HG03066 (cell line): ENCODE results near the gene NLK.
"Not testable (repeated sequence)": the region's sequence is repeated elsewhere in the genome, so short reads cannot be mapped to it uniquely, and the experiment has no call there.

Experiments used
- ATAC-seq: cut with Tn5 transposase; IDR thresholded peaks from one replicate; pipeline ENCODE4 v1.9.1; 2021; ENCODE audit warnings: low read depth; ENCODE audit not compliant: unreplicated experiment

Gene NLK

GRCh38 chr17:28071891-28072606 lies 29.6 kb downstream of the NLK start:
- no peak for ATAC-seq

GRCh38 chr17:28072936-28073533 lies 30.6 kb downstream of the NLK start:
- ATAC-seq: no peak

DNA sequence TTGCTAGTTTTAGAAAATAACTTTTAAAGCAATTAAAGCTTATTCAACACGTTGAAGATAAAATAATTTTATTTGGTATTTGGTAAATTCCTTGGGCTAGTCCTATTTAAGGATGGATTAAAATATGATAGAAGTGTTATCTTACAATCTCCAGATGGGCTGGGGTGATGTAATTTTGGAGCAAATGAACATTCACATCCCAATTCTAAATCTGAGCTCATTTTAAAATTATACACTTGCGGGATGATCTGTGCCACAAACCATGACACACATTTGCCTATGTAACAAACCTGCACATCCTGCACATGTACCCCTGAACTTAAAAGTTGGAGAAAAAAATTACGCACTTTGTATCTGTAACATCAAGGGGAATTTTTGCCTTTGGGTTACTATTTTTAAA lies 31.5 kb downstream of the NLK start:
- ATAC-seq: no peak

DNA sequence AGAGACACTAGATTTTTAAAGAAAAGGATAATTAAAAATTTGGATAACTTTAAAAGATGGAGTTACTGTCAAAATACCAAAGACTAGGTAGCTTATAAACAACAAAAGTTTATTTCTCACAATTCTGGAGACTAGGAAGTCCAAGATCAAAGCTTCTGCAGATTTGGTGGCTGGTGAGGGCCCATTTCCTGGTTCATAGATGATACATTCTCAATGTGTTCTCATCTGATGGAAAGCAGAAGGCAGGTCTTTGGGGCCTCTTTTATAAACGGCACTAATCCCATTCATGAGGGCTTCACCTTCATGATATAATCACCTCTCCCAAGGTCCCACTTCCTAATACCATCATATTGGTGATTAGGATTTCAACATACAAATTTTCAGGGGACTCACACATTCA lies 33.7 kb downstream of the NLK start:
- ATAC-seq: no peak

DNA sequence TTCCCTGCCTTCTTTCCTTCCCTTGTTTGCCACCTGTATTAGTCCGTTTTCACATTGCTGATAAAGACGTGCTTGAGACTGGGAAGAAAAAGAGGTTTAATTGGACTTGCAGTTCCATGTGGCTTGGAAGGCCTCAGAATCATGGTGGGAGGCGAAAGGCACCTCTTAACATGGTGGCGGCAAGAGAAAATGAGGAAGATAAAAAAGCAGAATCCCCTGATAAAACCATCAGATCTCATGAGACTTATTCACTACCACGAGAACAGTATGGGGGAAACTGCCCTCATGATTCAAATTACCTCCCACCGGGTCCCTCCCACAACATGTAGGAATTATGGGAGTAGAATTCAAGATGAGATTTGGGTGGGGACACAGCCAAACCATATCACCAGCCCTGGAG lies 34.7 kb downstream of the NLK start:
- ATAC-seq: not testable (repeated sequence)

DNA sequence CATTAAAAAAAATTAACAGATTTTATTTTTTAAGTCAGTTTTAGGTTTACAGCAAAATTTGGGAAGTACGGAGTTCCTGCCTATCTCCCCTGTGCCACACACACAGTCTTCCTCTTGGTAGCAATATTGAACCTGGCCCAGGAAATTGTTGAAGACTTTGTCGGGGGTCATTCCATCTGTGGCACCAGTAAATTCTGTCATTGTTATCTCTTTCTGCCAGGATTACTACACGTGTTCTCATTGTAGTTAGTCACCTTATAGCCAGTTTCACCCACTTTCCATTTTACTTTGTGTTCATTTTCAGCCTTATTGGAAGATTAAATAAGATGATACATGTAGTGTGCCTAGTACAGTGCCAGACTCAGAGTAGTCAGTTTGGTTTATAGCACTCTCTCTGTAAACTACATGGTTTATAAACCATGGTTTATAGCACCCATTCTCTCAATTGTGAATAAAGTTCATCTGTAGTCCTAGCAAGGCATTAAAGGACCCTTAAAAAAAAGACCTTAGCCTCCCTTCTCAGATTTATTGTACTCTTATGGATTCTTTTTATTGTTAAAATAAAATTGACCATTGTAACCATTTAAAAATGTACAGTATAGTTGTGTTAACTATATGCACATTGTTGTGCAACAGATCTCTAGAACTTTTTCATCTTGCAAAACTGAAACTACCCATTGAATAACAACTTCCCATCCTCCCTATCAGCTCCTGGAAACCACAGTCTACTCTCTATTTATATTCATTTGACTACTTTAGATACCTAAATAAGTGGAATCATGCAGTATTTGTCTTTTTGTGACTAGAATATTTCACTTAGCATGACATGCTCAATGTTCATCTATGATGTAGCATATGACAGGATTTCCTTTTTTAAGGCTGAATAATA lies 36.1 kb downstream of the NLK start:
- no peak for ATAC-seq

GRCh38 chr17:28081467-28081866 lies 39.0 kb downstream of the NLK start:
- no peak for ATAC-seq

GRCh38 chr17:28085766-28086165 lies 43.3 kb downstream of the NLK start:
- ATAC-seq: no peak

DNA sequence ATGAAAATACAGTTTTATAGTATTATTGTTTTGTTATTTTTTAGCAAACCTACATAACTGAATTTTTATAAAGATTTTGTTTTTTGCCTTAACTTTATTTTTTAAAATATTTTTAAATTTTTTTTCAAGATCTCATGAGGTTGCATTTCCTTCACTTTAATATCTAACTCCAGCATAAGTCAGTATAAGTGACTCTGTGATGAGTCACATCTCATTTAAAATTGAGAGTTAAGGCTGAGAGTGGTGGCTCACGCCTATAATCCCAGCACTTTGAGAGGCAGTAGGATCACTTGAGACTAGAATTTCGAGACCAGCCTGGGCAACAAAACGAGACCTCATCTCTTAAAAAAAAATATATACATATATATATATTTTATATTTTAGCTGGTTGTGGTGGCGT lies 44.0 kb downstream of the NLK start:
- no peak for ATAC-seq

- no peak for ATAC-seq
These were observed 45.3 kb downstream of the NLK start for GRCh38 chr17:28087743-28088142.

DNA sequence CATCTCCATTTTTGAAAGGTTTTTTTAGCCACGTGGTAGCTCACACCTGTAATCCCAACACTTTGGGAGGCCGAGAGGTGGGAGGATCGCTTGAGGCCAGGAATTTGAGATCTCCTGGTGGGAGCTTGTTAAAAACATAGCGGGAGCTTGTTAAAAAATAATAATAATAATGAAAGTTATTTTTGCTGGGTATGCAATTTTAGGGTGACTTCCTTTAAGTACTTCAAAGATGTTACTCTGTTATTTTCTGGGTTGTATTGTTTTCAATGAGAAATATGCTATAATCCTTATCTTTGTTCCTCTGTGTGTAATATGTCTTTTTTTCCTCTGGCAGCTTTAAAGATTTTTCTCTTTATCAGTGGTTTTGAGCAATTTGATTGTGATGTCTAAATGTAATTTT lies 48.1 kb downstream of the NLK start:
- no peak for ATAC-seq

DNA sequence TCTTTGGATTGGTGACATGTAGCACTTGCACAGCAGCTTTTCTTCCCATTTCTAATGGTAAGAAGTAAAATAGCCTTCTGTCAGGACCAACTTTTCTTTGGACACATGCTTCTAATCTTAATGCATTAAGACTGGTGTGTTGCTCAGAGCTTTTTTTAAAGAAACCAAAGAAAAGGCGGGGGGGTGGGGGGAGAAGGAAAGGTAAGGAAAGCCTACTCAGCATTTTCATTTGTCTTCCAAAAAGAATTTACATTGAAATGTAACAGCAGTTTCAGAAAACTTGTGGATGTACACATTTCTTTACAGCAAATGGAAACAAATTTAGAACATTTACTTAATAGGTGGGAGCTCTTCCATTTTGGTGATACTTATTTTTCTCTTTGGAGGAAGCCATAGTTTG lies 49.6 kb downstream of the NLK start:
- ATAC-seq: no peak

- no peak for ATAC-seq
These were observed 51.7 kb downstream of the NLK start for GRCh38 chr17:28093999-28094716.

DNA sequence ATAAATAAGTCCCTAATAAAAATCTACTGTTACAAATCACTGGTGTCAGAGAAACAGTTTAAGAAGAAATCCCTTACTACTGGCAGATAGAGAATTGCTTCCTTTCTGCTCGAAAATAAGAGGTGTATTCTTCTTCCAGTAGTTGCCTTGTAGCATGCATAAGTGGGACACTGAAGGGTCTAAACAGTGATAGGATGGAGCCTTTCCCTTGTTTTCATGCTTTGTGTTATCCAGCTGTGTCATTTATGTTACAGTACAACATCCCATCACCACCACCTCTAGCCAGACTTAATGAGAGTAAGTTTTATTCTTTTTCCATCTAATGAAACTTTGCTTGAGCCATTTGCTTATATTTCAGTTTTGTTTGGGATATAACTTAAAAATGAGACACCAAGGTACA lies 54.3 kb downstream of the NLK start:
- no peak for ATAC-seq

DNA sequence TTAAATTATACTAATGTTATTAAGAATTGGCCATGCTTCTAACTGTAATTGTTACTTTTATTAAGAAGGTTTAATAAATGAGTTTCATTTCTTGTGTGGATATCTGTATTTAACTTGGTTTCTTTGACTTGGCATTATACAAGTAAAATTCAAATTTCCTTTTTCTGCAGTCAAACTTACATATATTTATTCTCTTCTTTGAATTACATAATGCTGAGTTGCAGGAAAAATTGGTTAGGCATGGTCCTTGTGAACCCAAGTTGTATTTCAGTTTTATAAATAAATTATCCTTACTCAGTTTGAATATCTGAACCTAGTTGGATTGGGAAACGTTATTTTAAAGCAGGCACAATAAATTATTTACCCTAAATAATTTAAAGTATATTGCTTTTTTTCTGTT lies 54.8 kb downstream of the NLK start:
- no peak for ATAC-seq

DNA sequence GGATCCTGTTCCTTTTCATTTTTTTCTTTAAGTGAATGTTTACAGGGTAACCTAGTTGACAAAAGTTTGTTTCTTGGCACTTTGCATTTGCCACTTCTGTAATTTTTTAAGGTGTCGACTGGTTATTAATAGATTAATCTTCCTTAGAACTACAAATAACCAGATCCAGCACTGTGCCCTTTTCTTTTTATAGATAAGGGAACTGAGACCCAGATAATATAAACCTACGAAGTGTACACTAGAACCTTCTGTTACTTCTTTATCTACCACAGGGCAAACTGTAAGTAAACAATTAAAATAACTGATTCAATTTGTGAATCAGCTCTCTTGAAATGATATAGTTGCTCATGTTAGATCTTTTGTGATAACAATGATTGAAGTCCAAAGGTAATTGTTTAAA lies 55.4 kb downstream of the NLK start:
- no peak for ATAC-seq

GRCh38 chr17:28098591-28098990 lies 56.1 kb downstream of the NLK start:
- ATAC-seq: not testable (repeated sequence)

GRCh38 chr17:28100251-28100650 lies 57.8 kb downstream of the NLK start:
- ATAC-seq: no peak

- no peak for ATAC-seq
These were observed 58.5 kb downstream of the NLK start for GRCh38 chr17:28100936-28101335.

GRCh38 chr17:28101919-28102318 lies 59.4 kb downstream of the NLK start:
- no peak for ATAC-seq

DNA sequence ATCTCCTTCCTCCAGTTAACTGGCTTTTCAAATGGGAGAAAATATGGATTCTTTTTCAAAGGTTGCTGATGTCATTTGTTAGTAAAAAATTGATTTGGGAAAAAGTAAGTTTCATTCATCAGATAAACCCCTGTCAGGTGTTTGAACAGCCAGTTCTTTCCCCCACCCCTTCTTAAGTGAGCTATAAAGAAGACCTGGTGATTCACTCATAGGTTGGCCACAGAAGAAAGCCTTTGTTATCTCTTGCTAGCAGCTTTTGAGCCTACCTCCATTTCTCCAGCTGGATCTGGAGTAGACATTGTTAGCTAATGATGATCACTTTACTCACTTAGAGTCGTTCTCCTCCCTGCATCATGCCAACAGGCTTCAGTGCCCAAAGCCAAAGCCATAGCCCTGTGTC lies 63.0 kb downstream of the NLK start:
- no peak for ATAC-seq
